Bronchial epithelial cell (primary cell): Measurements from ENCODE around the gene COG3. TPM values are rescaled to one million over a fixed set of nuclear protein-coding genes. Genes with fewer than 3 reads are reported as not detected.
A peak's percentile ranks its signal among the peaks of the same experiment; 100 is the strongest.

Experiments used
- DNase-seq: peaks from one replicate; pipeline ENCODE4 v3.0.0-alpha.2; 2010; ENCODE audit warnings: low read depth
- FAIRE-seq: peaks from 2 replicates; lab custom pipeline; 2011; peaks lifted over from hg19 to GRCh38; lab: Jason Lieb, UNC
- H3K27me3 ChIP-seq: 2 replicates; pipeline ENCODE4 v1.5.1; 2011; ENCODE audit warnings: low read length; ENCODE audit not compliant: control insufficient read depth, insufficient read depth
- H3K36me3 ChIP-seq: 2 replicates; pipeline ENCODE4 v1.5.1; 2011; ENCODE audit warnings: low read length; ENCODE audit not compliant: control insufficient read depth, insufficient read depth
- H3K4me3 ChIP-seq: 2 replicates; pipeline ENCODE4 v1.5.1; 2011; ENCODE audit warnings: mild to moderate bottlenecking, low read depth, low read length, control low read depth
- total RNA-seq: library from RNA; depleted of rRNA; stranded (reverse); fragments of >200 nt; gene quantifications from 2 replicates; pipeline ENCODE4 v1.2.1, GENCODE V29; 2014
- TF ChIP-seq, protein P1 (sequence below): IDR thresholded peaks from 2 replicates; pipeline ENCODE4 v1.5.1; 2011; ENCODE audit warnings: mild to moderate bottlenecking, moderate library complexity, low read length, control low read depth, inconsistent platforms; ENCODE audit not compliant: insufficient read depth, severe bottlenecking

COG3 gene
- total RNA-seq, 1 donor from 2014 or later, result 47.4 TPM

GRCh38 chr13:45521297-45521696, 56.6 kb downstream of the COG3 start:
- Histone ChIP-seq H3K4me3 (no peak overlapping the region), H3K27me3 (no peaks in the 10 kb centered on the region), H3K36me3 (peaks cover 12% of the 10 kb centered on the region)
- TF ChIP-seq, protein P1, sequence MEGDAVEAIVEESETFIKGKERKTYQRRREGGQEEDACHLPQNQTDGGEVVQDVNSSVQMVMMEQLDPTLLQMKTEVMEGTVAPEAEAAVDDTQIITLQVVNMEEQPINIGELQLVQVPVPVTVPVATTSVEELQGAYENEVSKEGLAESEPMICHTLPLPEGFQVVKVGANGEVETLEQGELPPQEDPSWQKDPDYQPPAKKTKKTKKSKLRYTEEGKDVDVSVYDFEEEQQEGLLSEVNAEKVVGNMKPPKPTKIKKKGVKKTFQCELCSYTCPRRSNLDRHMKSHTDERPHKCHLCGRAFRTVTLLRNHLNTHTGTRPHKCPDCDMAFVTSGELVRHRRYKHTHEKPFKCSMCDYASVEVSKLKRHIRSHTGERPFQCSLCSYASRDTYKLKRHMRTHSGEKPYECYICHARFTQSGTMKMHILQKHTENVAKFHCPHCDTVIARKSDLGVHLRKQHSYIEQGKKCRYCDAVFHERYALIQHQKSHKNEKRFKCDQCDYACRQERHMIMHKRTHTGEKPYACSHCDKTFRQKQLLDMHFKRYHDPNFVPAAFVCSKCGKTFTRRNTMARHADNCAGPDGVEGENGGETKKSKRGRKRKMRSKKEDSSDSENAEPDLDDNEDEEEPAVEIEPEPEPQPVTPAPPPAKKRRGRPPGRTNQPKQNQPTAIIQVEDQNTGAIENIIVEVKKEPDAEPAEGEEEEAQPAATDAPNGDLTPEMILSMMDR, result no peak
- peak; percentile 82 for DNase-seq
- no peak for FAIRE-seq

- H3K4me3 ChIP-seq, result no peak overlapping the region
- TF ChIP-seq, protein P1, result no peak
- DNase-seq (peak; percentile 42), FAIRE-seq (no peak)
- peaks cover 9% of the 10 kb centered on the region for H3K36me3 ChIP-seq
- no peaks in the 10 kb centered on the region for H3K27me3 ChIP-seq
These were observed 57.8 kb downstream of the COG3 start for GRCh38 chr13:45522571-45522970.

GRCh38 chr13:45527699-45528462, 63.1 kb downstream of the COG3 start:
- TF ChIP-seq, protein P1, result no peak
- peak; percentile 86 for DNase-seq
- Histone ChIP-seq H3K27me3 (no peaks in the 10 kb centered on the region), H3K4me3 (no peak overlapping the region), H3K36me3 (peaks cover 6% of the 10 kb centered on the region)
- no peak for FAIRE-seq

DNA sequence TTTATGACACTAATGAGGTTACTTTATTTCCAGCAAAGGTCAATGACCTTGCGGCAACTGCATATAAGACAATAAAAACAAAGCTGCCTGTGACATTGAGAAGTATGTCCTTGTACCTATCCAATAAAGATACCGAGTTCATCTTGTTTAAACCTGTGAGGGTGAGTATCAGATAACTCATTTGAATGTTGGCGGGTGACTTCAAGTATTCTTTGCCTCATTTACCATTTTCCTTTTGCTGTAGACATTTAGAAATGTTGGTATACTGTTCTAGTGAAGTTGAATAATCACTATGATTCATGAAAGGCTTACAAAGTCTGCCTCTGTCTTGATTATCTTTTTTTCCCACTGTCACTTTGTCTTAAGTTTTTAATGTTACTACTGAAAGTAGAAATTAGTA, 65.0 kb downstream of the COG3 start:
- TF ChIP-seq, protein P1, result no peak
- FAIRE-seq (no peak), DNase-seq (peak; percentile 76)
- Histone ChIP-seq H3K27me3 (no peaks in the 10 kb centered on the region), H3K36me3 (peaks cover 6% of the 10 kb centered on the region), H3K4me3 (no peak overlapping the region)

GRCh38 chr13:45534604-45535003, 69.9 kb downstream of the COG3 start:
- DNase-seq (no peak), FAIRE-seq (no peak)
- Histone ChIP-seq H3K4me3 (no peak overlapping the region), H3K36me3 (peaks cover 5% of the 10 kb centered on the region), H3K27me3 (no peaks in the 10 kb centered on the region)
- TF ChIP-seq, protein P1, result no peak
